ENCODE results near the gene ZKSCAN1.

- no peak for TF ChIP-seq CTCF (IDR thresholded peaks at IDR 0.05; ENCODE audit: low read depth, low read length)
- TF ChIP-seq POLR2A (IDR thresholded peaks at IDR 0.05; ENCODE audit: extremely low read depth, insufficient read length) = no peak
- no peak for TF ChIP-seq MAX (IDR thresholded peaks at IDR 0.05; ENCODE audit: low read depth, low read length)
- no peak for TF ChIP-seq MYC (IDR thresholded peaks at IDR 0.05; ENCODE audit: low read depth, low read length)
These were observed 38.8 kb upstream of the ZKSCAN1 start for GRCh38 chr7:99976626-99977025.

Data from NB4 (cell line).